ENCODE measurements around the gene ARSG. TPM values are rescaled to one million over a fixed set of nuclear protein-coding genes. Genes with fewer than 3 reads are reported as not detected.
A peak's percentile ranks its signal among the peaks of the same experiment; 100 is the strongest.
"Not testable (repeated sequence)": the region's sequence is repeated elsewhere in the genome, so short reads cannot be mapped to it uniquely, and the experiment has no call there.

Gene ARSG
- total RNA-seq, 2 experiments from 2014 or later: 9.0 to 10.5 TPM

- Mint-ChIP-seq H3K36me3 (ENCODE audit: low read depth) (peaks cover 44% of the 10 kb centered on the region), H3K27me3 (ENCODE audit: low read depth) (no peaks in the 10 kb centered on the region), H3K27ac (peak overlapping the region; percentile 92), H3K4me3 (peak overlapping the region; percentile 32), H3K4me1 (ENCODE audit: low read depth) (peaks cover 74% of the 10 kb centered on the region), H3K9me3 (no peaks in the 10 kb centered on the region)
- CTCF ChIA-PET: interaction anchor here (1.0 to 8.3 kb wide), 4 partner anchors 8 to 206 kb away, joined by 4 to 97 read pairs (median 6); no protein-coding TSS in a partner anchor
- DNase-seq: no peak
- intact Hi-C loops (cut with micrococcal nuclease): loop anchor here (1.0 to 2.0 kb wide), 7 partner anchors 9 to 203 kb away; partner anchors contain the start of genes ARSG and SLC16A6
These were observed 33.4 kb upstream of the ARSG start for GRCh38 chr17:68257934-68258333.

- Mint-ChIP-seq H3K36me3 (ENCODE audit: low read depth) (peaks cover 32% of the 10 kb centered on the region), H3K4me1 (ENCODE audit: low read depth) (peaks cover 67% of the 10 kb centered on the region), H3K27ac (peak overlapping the region; percentile 92), H3K4me3 (peak overlapping the region; percentile 71)
- H3K9me3 Mint-ChIP-seq; H3K27me3 Mint-ChIP-seq (ENCODE audit: low read depth): not testable (repeated sequence)
- peak; percentile 85 for DNase-seq
- intact Hi-C loops (cut with micrococcal nuclease): loop anchor here (1.0 to 2.0 kb wide), 7 partner anchors 10 to 202 kb away; partner anchors contain the start of genes ARSG and SLC16A6
- CTCF ChIA-PET: interaction anchor here (0.9 to 8.3 kb wide), 6 partner anchors 9 to 205 kb away, joined by 3 to 97 read pairs (median 4); no protein-coding TSS in a partner anchor
These were observed 32.2 kb upstream of the ARSG start for GRCh38 chr17:68258890-68259647.

- CTCF ChIA-PET: interaction anchor here (0.6 to 8.3 kb wide), 6 partner anchors 26 to 204 kb away, joined by 3 to 97 read pairs (median 4); no protein-coding TSS in a partner anchor
- intact Hi-C loops (cut with micrococcal nuclease): loop anchor here (2.0 kb wide), 1 partner anchor 31 kb away; the partner anchor contains the start of genes ARSG and SLC16A6
- Mint-ChIP-seq H3K36me3 (ENCODE audit: low read depth) (peaks cover 30% of the 10 kb centered on the region), H3K4me3 (peak overlapping the region; percentile 71), H3K27ac (peak overlapping the region; percentile 92), H3K4me1 (ENCODE audit: low read depth) (peaks cover 62% of the 10 kb centered on the region)
- not testable (repeated sequence) for H3K27me3 Mint-ChIP-seq (ENCODE audit: low read depth); H3K9me3 Mint-ChIP-seq; DNase-seq
These were observed 31.7 kb upstream of the ARSG start for GRCh38 chr17:68259648-68259951.

- H3K4me1 Mint-ChIP-seq (ENCODE audit: low read depth): peaks cover 56% of the 10 kb centered on the region
- CTCF ChIA-PET: interaction anchor here (0.6 to 8.3 kb wide), 5 partner anchors 27 to 204 kb away, joined by 3 to 97 read pairs (median 5); no protein-coding TSS in a partner anchor
- H3K4me3 Mint-ChIP-seq: peak overlapping the region; percentile 71
- H3K27ac Mint-ChIP-seq: peak overlapping the region; percentile 92
- H3K36me3 Mint-ChIP-seq (ENCODE audit: low read depth): peaks cover 24% of the 10 kb centered on the region
- intact Hi-C loops (cut with micrococcal nuclease): loop anchor here (5.0 to 10.0 kb wide), 2 partner anchors 355 to 502 kb away; no protein-coding TSS in a partner anchor
- no peaks in the 10 kb centered on the region for H3K27me3 Mint-ChIP-seq (ENCODE audit: low read depth)
- DNase-seq: no peak
- no peaks in the 10 kb centered on the region for H3K9me3 Mint-ChIP-seq
These were observed 31.1 kb upstream of the ARSG start for GRCh38 chr17:68260051-68260762.

GRCh38 chr17:68262467-68262866 lies 28.8 kb upstream of the ARSG start:
- intact Hi-C loops (cut with micrococcal nuclease): loop anchor here (5.0 to 10.0 kb wide), 2 partner anchors 352 to 500 kb away; no protein-coding TSS in a partner anchor
- CTCF ChIA-PET: interaction anchor here (0.7 to 8.3 kb wide), 18 partner anchors 8 to 204 kb away, joined by 3 to 97 read pairs (median 4); partner anchors contain the start of genes AMZ2 and WIPI1
- H3K4me1 Mint-ChIP-seq (ENCODE audit: low read depth): peaks cover 34% of the 10 kb centered on the region
- not testable (repeated sequence) for H3K36me3 Mint-ChIP-seq (ENCODE audit: low read depth); H3K27ac Mint-ChIP-seq; H3K9me3 Mint-ChIP-seq; DNase-seq; H3K27me3 Mint-ChIP-seq (ENCODE audit: low read depth); H3K4me3 Mint-ChIP-seq

- CTCF ChIA-PET: interaction anchor here (0.7 to 8.3 kb wide), 17 partner anchors 14 to 205 kb away, joined by 3 to 97 read pairs (median 5); partner anchors contain the start of genes AMZ2 and WIPI1
- H3K4me1 Mint-ChIP-seq (ENCODE audit: low read depth): peaks cover 27% of the 10 kb centered on the region
- not testable (repeated sequence) for H3K4me3 Mint-ChIP-seq; H3K27me3 Mint-ChIP-seq (ENCODE audit: low read depth); H3K9me3 Mint-ChIP-seq; H3K36me3 Mint-ChIP-seq (ENCODE audit: low read depth); H3K27ac Mint-ChIP-seq
- DNase-seq: peak; percentile 26
- intact Hi-C loops (cut with micrococcal nuclease): loop anchor here (1.0 to 10.0 kb wide), 7 partner anchors 29 to 499 kb away; no protein-coding TSS in a partner anchor
These were observed 28.1 kb upstream of the ARSG start for GRCh38 chr17:68263101-68263681.

DNA sequence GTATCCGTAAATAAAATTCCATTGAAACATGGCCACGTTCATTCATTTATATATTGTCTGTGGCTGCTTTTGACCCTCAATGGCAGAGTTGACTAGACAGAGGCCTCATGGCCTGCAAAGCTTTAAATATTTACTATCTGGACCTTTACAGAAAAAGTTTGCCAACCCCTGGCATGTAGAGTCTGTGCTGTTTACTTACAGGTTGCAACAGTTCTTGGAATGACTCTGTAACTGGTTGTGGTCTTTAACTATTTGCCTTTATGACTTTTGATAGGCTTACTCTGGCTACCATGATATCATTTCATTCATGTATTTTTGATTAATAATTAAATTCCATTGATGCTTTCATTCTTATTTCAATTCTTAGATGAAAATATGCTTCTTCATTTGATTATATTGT lies 25.5 kb upstream of the ARSG start:
- not testable (repeated sequence) for H3K27ac Mint-ChIP-seq; DNase-seq; H3K27me3 Mint-ChIP-seq (ENCODE audit: low read depth); H3K9me3 Mint-ChIP-seq; H3K4me3 Mint-ChIP-seq; H3K36me3 Mint-ChIP-seq (ENCODE audit: low read depth)
- intact Hi-C loops (cut with micrococcal nuclease): loop anchor here (10.0 kb wide), 1 partner anchor 349 kb away; no protein-coding TSS in a partner anchor
- CTCF ChIA-PET: interaction anchor here (0.6 to 8.3 kb wide), 6 partner anchors 16 to 195 kb away, joined by 3 to 97 read pairs (median 8); no protein-coding TSS in a partner anchor
- H3K4me1 Mint-ChIP-seq (ENCODE audit: low read depth): peaks cover 12% of the 10 kb centered on the region

DNA sequence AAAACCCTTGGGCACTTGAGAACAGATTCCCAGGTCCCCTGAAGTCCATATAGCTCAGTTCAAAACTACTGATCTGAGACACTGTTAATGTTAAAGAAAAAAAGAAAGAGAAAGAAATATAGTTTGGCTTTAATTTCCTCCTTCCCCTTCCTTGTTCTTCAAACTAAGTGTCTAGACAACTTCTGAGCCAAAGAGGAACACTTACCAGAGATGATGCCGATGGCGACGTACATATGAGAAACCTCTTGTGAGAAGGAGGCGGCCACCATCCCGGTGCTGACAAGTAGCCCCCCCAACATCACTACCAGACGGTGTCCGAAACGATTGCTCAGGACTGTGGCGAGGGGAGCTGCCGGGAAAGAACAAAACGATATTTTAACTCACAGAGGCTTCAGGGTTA lies 17.6 kb upstream of the ARSG start:
- no peaks in the 10 kb centered on the region for H3K27me3 Mint-ChIP-seq (ENCODE audit: low read depth)
- intact Hi-C loops (cut with micrococcal nuclease): no loop called here

GRCh38 chr17:68276339-68276738 lies 15.0 kb upstream of the ARSG start:
- intact Hi-C loops (cut with micrococcal nuclease); H3K4me1 Mint-ChIP-seq (ENCODE audit: low read depth); H3K27ac Mint-ChIP-seq; DNase-seq; H3K9me3 Mint-ChIP-seq; H3K4me3 Mint-ChIP-seq; H3K27me3 Mint-ChIP-seq (ENCODE audit: low read depth): not testable (repeated sequence)
- H3K36me3 Mint-ChIP-seq (ENCODE audit: low read depth): peaks cover 32% of the 10 kb centered on the region
- CTCF ChIA-PET: interaction anchor here (0.7 to 1.0 kb wide), 3 partner anchors 12 to 1401 kb away, joined by 3 to 5 read pairs (median 4); no protein-coding TSS in a partner anchor

More for the DNA sequence above, 17.6 kb upstream of the ARSG start:
- Mint-ChIP-seq H3K27ac (no peak overlapping the region), H3K4me1 (ENCODE audit: low read depth) (no peaks in the 10 kb centered on the region), H3K36me3 (ENCODE audit: low read depth) (peaks cover 27% of the 10 kb centered on the region), H3K9me3 (no peaks in the 10 kb centered on the region), H3K4me3 (no peak overlapping the region)
- DNase-seq: no peak
- CTCF ChIA-PET: interaction anchor here (1.6 kb wide), 1 partner anchor 163 kb away, joined by 3 read pairs; no protein-coding TSS in a partner anchor

- Mint-ChIP-seq H3K27me3 (ENCODE audit: low read depth) (no peaks in the 10 kb centered on the region), H3K4me1 (ENCODE audit: low read depth) (peaks cover 2% of the 10 kb centered on the region), H3K9me3 (peaks cover 3% of the 10 kb centered on the region), H3K27ac (no peak overlapping the region), H3K36me3 (ENCODE audit: low read depth) (peaks cover 35% of the 10 kb centered on the region), H3K4me3 (no peak overlapping the region)
- CTCF ChIA-PET: interaction anchor here (0.6 to 0.7 kb wide), 2 partner anchors 55 to 109 kb away, joined by 4 to 5 read pairs; no protein-coding TSS in a partner anchor
- DNase-seq: no peak
- intact Hi-C loops (cut with micrococcal nuclease): no loop called here
These were observed 13.5 kb upstream of the ARSG start for GRCh38 chr17:68277807-68278206.

DNA sequence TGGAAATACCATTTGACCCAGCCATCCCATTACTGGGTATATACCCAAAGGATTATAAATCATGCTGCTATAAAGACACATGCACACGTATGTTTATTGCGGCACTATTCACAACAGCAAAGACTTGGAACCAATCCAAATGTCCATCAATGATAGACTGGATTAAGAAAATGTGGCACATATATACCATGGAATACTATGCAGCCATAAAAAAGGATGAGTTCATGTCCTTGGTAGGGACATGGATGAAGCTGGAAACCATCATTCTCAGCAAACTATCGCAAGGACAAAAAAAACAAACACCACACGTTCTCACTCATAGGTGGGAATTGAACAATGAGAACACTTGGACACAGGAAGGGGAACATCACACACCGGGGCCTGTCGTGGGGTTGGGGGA lies 9.3 kb upstream of the ARSG start:
- H3K4me1 Mint-ChIP-seq (ENCODE audit: low read depth); CTCF ChIA-PET: not testable (repeated sequence)

More for the DNA sequence above, 9.3 kb upstream of the ARSG start:
- H3K27ac Mint-ChIP-seq; H3K4me3 Mint-ChIP-seq; H3K9me3 Mint-ChIP-seq; intact Hi-C loops (cut with micrococcal nuclease); H3K27me3 Mint-ChIP-seq (ENCODE audit: low read depth); DNase-seq: not testable (repeated sequence)
- peaks cover 32% of the 10 kb centered on the region for H3K36me3 Mint-ChIP-seq (ENCODE audit: low read depth)

All from activated naive CD4-positive, alpha-beta T cell treated with anti-CD3 and anti-CD28 coated beads for 36 hours (primary cell).